Measurements from ENCODE around the gene PRSS3.

DNA sequence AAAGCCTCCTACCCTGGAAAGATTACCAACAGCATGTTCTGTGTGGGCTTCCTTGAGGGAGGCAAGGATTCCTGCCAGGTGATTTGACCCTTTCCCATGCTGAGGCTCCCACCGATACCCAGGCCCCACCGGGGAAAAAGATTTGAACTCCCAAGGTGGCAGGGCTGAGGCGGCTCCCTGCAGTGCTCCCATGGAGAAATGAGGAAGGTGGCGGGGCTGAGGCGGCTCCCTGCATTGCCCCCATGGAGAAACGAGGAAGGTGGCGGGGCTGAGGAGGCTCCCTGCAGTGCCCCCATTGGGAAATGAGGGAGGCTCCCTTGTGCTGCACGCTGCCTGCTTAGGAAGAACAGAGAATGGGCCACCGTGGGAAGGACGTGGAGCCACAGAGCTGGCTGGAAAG lies 3.2 kb downstream of the PRSS3 start:
- TF ChIP-seq, protein P1, sequence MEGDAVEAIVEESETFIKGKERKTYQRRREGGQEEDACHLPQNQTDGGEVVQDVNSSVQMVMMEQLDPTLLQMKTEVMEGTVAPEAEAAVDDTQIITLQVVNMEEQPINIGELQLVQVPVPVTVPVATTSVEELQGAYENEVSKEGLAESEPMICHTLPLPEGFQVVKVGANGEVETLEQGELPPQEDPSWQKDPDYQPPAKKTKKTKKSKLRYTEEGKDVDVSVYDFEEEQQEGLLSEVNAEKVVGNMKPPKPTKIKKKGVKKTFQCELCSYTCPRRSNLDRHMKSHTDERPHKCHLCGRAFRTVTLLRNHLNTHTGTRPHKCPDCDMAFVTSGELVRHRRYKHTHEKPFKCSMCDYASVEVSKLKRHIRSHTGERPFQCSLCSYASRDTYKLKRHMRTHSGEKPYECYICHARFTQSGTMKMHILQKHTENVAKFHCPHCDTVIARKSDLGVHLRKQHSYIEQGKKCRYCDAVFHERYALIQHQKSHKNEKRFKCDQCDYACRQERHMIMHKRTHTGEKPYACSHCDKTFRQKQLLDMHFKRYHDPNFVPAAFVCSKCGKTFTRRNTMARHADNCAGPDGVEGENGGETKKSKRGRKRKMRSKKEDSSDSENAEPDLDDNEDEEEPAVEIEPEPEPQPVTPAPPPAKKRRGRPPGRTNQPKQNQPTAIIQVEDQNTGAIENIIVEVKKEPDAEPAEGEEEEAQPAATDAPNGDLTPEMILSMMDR (IDR thresholded peaks at IDR 0.05): no peak
- no peak for TF ChIP-seq EP300 (IDR thresholded peaks at IDR 0.05; ENCODE audit: low read depth)
- TF ChIP-seq POLR2A (IDR thresholded peaks at IDR 0.05): no peak
- TF ChIP-seq POLR2AphosphoS5 (IDR thresholded peaks at IDR 0.05): no peak
